Measurements from ENCODE around the gene NDC1.
"Not testable (repeated sequence)": the region's sequence is repeated elsewhere in the genome, so short reads cannot be mapped to it uniquely, and the experiment has no call there.

The NDC1 gene

GRCh38 chr1:53837924-53838653 is at the start of gene NDC1:
Gene NDC1, minus strand, starts transcription at chr1:53838296. Its CDS starts 35 bp downstream, at chr1:53838261.
- DNase-seq = peak; percentile 92

GRCh38 chr1:53883600-53883999 is 45.5 kb upstream of the NDC1 start:
- DNase-seq = not testable (repeated sequence)

GRCh38 chr1:53881853-53882252 is 43.8 kb upstream of the NDC1 start:
- not testable (repeated sequence) for DNase-seq

- DNase-seq = no peak
Observed at GRCh38 chr1:53878492-53879105, 40.5 kb upstream of the NDC1 start.

GRCh38 chr1:53875150-53875549 is 37.1 kb upstream of the NDC1 start:
- not testable (repeated sequence) for DNase-seq

- DNase-seq = no peak
Observed at GRCh38 chr1:53871773-53872484, 33.8 kb upstream of the NDC1 start.

GRCh38 chr1:53871221-53871620 is 33.1 kb upstream of the NDC1 start:
- no peak for DNase-seq

GRCh38 chr1:53869454-53870117 is 31.5 kb upstream of the NDC1 start:
- no peak for DNase-seq

- DNase-seq = no peak
Observed at GRCh38 chr1:53868565-53868964, 30.5 kb upstream of the NDC1 start.

- DNase-seq = no peak
Observed at GRCh38 chr1:53862507-53862906, 24.4 kb upstream of the NDC1 start.

GRCh38 chr1:53860967-53861411 is 22.9 kb upstream of the NDC1 start:
- peak; percentile 22 for DNase-seq

- no peak for DNase-seq
Observed at GRCh38 chr1:53851571-53852285, 13.6 kb upstream of the NDC1 start.

- DNase-seq = no peak
Observed at GRCh38 chr1:53850082-53850673, 12.1 kb upstream of the NDC1 start.

GRCh38 chr1:53847980-53848379 is 9.9 kb upstream of the NDC1 start:
- no peak for DNase-seq

- DNase-seq = no peak
Observed at GRCh38 chr1:53842347-53842746, 4.3 kb upstream of the NDC1 start.

- no peak for DNase-seq
Observed at GRCh38 chr1:53838654-53838974, 518 bp upstream of the NDC1 start.

- no peak for DNase-seq
Observed at GRCh38 chr1:53837646-53837923, 511 bp downstream of the NDC1 start.

- no peak for DNase-seq
Observed at GRCh38 chr1:53835491-53835890, 2.6 kb downstream of the NDC1 start.

GRCh38 chr1:53834776-53835175 is 3.3 kb downstream of the NDC1 start:
- DNase-seq = no peak

- DNase-seq = no peak
Observed at GRCh38 chr1:53833393-53833792, 4.7 kb downstream of the NDC1 start.

GRCh38 chr1:53826367-53826766 is 11.7 kb downstream of the NDC1 start:
- DNase-seq = no peak

GRCh38 chr1:53825306-53825705 is 12.8 kb downstream of the NDC1 start:
- no peak for DNase-seq

- no peak for DNase-seq
Observed at GRCh38 chr1:53822931-53823330, 15.2 kb downstream of the NDC1 start.
